Measurements from ENCODE around the gene GTF2IRD1. TPM values are rescaled to one million over a fixed set of nuclear protein-coding genes. Genes with fewer than 3 reads are reported as not detected.

GTF2IRD1 gene
- total RNA-seq, 1 experiment from 2014 or later: 54.0 TPM

- intact Hi-C loops (cut with micrococcal nuclease; ENCODE audit: unreplicated experiment) (no loop called here), in situ Hi-C loops (cut with HindIII; ENCODE audit: low pct_unique_long_range_greater_than_20kb, low sequenced_read_pairs) (no loop called here)
- ATAC-seq: no peak
- DNase-seq (ENCODE audit: low read depth, low spot score): no peak
- H3K4me3 ChIP-seq (ENCODE audit: low read depth in 2 of 2, low read length in 2 of 2): no peak overlapping the region
- BruUV-seq (replicated peaks): no TSS peak
- POLR2A ChIA-PET: no interaction called here
- CTCF ChIA-PET: no interaction called here
- TF ChIP-seq TCF7L2 (IDR thresholded peaks at IDR 0.05; ENCODE audit: low read depth, low read length) (no peak), REST (IDR thresholded peaks at IDR 0.05; ENCODE audit: insufficient read depth in 1 of 2, low read depth in 2 of 2, low read length in 1 of 2) (no peak), POLR2AphosphoS5 (IDR thresholded peaks at IDR 0.05; ENCODE audit: low read depth, low read length) (no peak), SIN3A (IDR thresholded peaks at IDR 0.05; ENCODE audit: borderline replicate concordance, insufficient read depth, low read depth, low read length) (no peak), CTCF (IDR thresholded peaks at IDR 0.05) (no peak)
- no peak overlapping the region for H3K27ac ChIP-seq (ENCODE audit: low read length)
- no peaks in the 10 kb centered on the region for H3K4me1 ChIP-seq (ENCODE audit: control insufficient read depth, insufficient read depth, low read length)
- H3K36me3 ChIP-seq (ENCODE audit: control insufficient read depth, insufficient read depth, low read length): no peaks in the 10 kb centered on the region; the same call in 1 of the 2 replicates
- H3K27me3 ChIP-seq (ENCODE audit: control insufficient read depth, insufficient read depth, low read length): no peaks in the 10 kb centered on the region
- no peaks in the 10 kb centered on the region for H3K9me3 ChIP-seq (ENCODE audit: control insufficient read depth, insufficient read depth, low read depth, low read length)
Observed at GRCh38 chr7:74512762-74513161, 59.1 kb downstream of the GTF2IRD1 start.

GRCh38 chr7:74514131-74514591, 60.5 kb downstream of the GTF2IRD1 start:
- no peaks in the 10 kb centered on the region for H3K27me3 ChIP-seq (ENCODE audit: control insufficient read depth, insufficient read depth, low read length)
- no TSS peak for BruUV-seq (replicated peaks)
- H3K27ac ChIP-seq (ENCODE audit: low read length): no peak overlapping the region
- ATAC-seq (no peak), DNase-seq (ENCODE audit: low read depth, low spot score) (no peak)
- no peaks in the 10 kb centered on the region for H3K9me3 ChIP-seq (ENCODE audit: control insufficient read depth, insufficient read depth, low read depth, low read length)
- no peaks in the 10 kb centered on the region; the same call in 1 of the 2 replicates for H3K36me3 ChIP-seq (ENCODE audit: control insufficient read depth, insufficient read depth, low read length)
- in situ Hi-C loops (cut with HindIII; ENCODE audit: low pct_unique_long_range_greater_than_20kb, low sequenced_read_pairs): no loop called here
- no peaks in the 10 kb centered on the region for H3K4me1 ChIP-seq (ENCODE audit: control insufficient read depth, insufficient read depth, low read length)
- ChIA-PET CTCF (no interaction called here), POLR2A (no interaction called here)
- TF ChIP-seq CTCF (IDR thresholded peaks at IDR 0.05): no peak
- TF ChIP-seq POLR2AphosphoS5 (IDR thresholded peaks at IDR 0.05; ENCODE audit: low read depth, low read length): no peak
- no peak for TF ChIP-seq TCF7L2 (IDR thresholded peaks at IDR 0.05; ENCODE audit: low read depth, low read length)
- TF ChIP-seq REST (IDR thresholded peaks at IDR 0.05; ENCODE audit: insufficient read depth in 1 of 2, low read depth in 2 of 2, low read length in 1 of 2): no peak
- TF ChIP-seq SIN3A (IDR thresholded peaks at IDR 0.05; ENCODE audit: borderline replicate concordance, insufficient read depth, low read depth, low read length): no peak
- H3K4me3 ChIP-seq (ENCODE audit: low read depth in 2 of 2, low read length in 2 of 2): no peak overlapping the region
- intact Hi-C loops (cut with micrococcal nuclease; ENCODE audit: unreplicated experiment): no loop called here
